ENCODE data around the gene POLR2C.

POLR2C gene

DNA sequence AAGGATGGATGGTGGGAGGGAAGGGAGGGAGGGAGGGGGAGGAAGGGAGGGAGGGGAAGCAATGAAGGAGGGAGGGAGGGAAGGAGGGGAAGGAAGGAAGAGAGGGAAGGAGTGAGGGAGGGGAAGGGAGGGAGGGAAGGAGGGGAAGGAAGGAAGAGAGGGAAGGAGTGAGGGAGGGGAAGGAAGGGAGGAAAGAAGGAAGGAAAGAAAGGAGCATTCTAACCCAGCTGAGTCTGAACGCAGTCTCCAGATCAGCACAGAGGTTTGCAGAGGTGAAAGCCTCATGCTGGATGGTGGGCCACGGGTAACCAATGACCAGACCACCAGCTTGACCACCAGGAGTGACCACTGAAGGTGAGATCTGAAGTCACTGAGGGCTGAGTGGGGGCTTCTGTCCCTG is 39.3 kb upstream of the POLR2C start:
- TF ChIP-seq, protein P1, sequence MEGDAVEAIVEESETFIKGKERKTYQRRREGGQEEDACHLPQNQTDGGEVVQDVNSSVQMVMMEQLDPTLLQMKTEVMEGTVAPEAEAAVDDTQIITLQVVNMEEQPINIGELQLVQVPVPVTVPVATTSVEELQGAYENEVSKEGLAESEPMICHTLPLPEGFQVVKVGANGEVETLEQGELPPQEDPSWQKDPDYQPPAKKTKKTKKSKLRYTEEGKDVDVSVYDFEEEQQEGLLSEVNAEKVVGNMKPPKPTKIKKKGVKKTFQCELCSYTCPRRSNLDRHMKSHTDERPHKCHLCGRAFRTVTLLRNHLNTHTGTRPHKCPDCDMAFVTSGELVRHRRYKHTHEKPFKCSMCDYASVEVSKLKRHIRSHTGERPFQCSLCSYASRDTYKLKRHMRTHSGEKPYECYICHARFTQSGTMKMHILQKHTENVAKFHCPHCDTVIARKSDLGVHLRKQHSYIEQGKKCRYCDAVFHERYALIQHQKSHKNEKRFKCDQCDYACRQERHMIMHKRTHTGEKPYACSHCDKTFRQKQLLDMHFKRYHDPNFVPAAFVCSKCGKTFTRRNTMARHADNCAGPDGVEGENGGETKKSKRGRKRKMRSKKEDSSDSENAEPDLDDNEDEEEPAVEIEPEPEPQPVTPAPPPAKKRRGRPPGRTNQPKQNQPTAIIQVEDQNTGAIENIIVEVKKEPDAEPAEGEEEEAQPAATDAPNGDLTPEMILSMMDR (IDR thresholded peaks at IDR 0.05; ENCODE audit: low read depth, low read length, missing control alignments), result no peak
- no peak for DNase-seq (ENCODE audit: extremely low read depth, low read depth)
- H3K4me3 ChIP-seq (replicated peaks; ENCODE audit: low read depth, low read length), result no peak overlapping the region

DNA sequence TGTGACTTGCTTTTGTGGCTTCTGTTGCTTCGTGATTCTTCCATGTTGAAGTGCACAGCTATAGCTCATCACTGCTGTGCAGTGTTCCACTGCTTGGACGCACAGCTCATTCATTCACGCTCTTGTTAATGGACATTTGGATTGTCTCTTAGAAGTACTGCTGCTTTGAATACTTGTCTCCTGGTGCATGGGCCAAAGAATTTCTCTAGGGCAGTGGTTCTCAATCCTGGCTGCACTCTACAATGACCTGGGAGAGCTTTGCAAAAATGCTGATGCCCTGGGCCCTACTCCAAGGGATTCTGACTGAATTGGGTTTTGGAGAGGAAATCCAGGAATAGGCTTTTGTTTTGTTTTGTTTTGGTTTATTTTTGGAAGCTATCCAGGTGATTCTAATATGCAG is 37.9 kb upstream of the POLR2C start:
- no peak for DNase-seq (ENCODE audit: extremely low read depth, low read depth)
- no peak overlapping the region for H3K4me3 ChIP-seq (replicated peaks; ENCODE audit: low read depth, low read length)
- TF ChIP-seq, protein P1 (IDR thresholded peaks at IDR 0.05; ENCODE audit: low read depth, low read length, missing control alignments), result no peak

DNA sequence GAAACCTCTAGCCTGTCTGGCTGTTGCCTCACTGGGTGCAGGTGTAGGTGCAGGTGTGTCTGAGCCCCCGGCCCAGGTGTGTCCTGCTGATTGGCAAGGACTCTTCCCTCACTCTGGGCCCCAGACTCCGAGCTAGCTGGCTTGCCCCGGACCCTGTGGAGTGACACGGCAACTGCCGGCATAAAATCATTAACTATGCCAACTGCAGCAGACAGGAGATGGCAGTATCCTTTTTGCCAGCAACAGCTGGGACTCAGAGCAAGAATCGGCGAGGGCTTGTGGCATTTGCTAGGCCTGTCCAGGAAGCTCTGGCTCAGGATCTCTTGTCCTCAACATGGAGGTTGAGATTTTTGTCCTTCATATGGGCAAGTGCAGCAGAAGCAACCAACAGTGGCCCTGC is 36.1 kb upstream of the POLR2C start:
- DNase-seq (ENCODE audit: extremely low read depth, low read depth), result no peak
- no peak overlapping the region for H3K4me3 ChIP-seq (replicated peaks; ENCODE audit: low read depth, low read length)
- TF ChIP-seq, protein P1 (IDR thresholded peaks at IDR 0.05; ENCODE audit: low read depth, low read length, missing control alignments), result no peak

DNA sequence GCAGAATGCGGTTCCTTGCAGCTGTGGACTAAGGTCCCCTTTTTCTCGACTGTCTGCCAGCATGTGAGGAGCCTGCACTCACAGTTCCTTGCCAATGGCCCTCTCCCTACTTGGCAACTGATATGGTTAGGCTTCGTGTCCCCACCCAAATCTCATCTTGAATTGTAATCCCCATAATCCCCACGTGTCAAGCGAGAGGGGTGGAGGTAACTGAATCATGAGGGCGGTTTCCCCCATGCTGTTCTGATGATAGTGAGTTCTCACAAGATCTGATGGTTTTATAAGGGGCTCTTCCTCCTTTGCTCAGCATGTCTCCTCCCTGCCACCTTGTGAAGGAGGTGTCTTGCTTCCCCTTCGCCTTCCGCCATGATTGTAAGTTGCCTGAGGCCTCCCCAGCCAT is 35.2 kb upstream of the POLR2C start:
- no peak for DNase-seq (ENCODE audit: extremely low read depth, low read depth)
- no peak overlapping the region for H3K4me3 ChIP-seq (replicated peaks; ENCODE audit: low read depth, low read length)
- TF ChIP-seq, protein P1 (IDR thresholded peaks at IDR 0.05; ENCODE audit: low read depth, low read length, missing control alignments), result no peak

DNA sequence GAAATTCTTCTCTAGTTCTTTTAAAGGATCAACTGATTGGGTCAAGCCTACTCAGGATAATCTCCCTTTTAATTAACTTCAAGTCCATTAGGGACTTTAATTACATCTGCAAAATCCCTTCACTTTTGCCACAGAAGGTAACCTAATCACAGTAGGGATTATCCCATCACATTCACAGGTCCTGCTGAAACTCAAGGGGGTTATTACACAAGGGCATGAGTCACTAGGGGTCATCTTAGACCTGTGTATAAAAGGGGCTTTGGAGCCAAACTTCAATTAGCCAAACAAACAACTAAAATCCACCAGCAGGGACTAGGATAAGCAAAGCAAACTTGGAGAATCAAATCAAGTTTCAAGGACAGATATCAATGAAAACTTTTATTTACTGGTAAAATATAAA is 34.7 kb upstream of the POLR2C start:
- DNase-seq (ENCODE audit: extremely low read depth, low read depth), result no peak
- H3K4me3 ChIP-seq (replicated peaks; ENCODE audit: low read depth, low read length), result no peak overlapping the region
- TF ChIP-seq, protein P1 (IDR thresholded peaks at IDR 0.05; ENCODE audit: low read depth, low read length, missing control alignments), result no peak

DNA sequence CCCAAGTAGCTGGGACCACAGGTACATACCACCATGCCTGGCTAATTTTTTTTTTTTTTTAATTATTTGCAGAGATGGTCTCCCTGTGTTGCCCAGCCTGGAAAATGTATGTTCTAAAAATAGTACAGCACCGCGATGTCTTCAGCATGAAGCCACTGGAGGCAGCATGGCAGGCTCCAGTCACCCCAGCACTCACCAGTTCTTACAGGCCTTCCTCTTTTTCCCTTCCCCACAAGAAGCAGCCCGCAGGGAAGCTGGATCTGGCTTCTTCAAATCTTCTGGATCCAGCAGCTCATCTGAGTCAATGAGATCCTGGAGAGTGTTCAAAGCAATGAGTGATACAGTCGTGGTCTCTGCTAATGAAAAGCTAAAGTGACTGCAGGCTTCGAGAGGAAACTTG is 31.5 kb upstream of the POLR2C start:
- DNase-seq (ENCODE audit: extremely low read depth, low read depth), result no peak
- no peak overlapping the region for H3K4me3 ChIP-seq (replicated peaks; ENCODE audit: low read depth, low read length)
- TF ChIP-seq, protein P1 (IDR thresholded peaks at IDR 0.05; ENCODE audit: low read depth, low read length, missing control alignments), result no peak

DNA sequence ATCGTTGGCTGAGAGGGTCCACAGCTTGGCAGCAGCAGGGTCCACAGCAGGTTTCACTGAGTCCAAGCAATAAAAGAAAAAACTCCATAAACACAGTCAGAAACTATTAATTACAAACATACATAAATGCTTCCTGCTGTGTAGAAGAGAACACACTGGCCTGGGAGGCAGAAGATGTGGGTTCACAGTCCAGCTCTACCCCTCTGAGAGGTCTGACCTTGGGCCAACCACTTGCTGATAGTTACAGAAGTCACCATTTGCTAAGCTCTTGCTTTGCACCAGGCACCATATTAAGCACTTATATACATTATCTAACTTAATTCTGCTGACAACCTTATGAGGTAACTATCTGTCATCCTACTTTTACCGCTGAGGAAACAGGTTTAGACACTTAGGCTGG is 30.0 kb upstream of the POLR2C start:
- no peak overlapping the region for H3K4me3 ChIP-seq (replicated peaks; ENCODE audit: low read depth, low read length)
- TF ChIP-seq, protein P1 (IDR thresholded peaks at IDR 0.05; ENCODE audit: low read depth, low read length, missing control alignments), result no peak
- no peak for DNase-seq (ENCODE audit: extremely low read depth, low read depth)
